Endothelial cell of umbilical vein (primary cell): Measurements from ENCODE around the gene GSTCD. TPM values are rescaled to one million over a fixed set of nuclear protein-coding genes. Genes with fewer than 3 reads are reported as not detected.

Source experiments
- BruUV-seq: library from RNA; stranded (reverse); fragments of 400-500 nt; replicated peaks from 2 replicates; lab custom pipeline; 2021; lab: Mats Ljungman, UMichigan
- CTCF ChIA-PET: fragments of 300-600, 350-600 bp; sonication (Branson Sonifier 250); formaldehyde crosslinking; loops from one replicate; lab custom pipeline; 2021; ENCODE audit warnings: antibody characterized with exemption, inconsistent platforms; lab: Charles Lee
- POLR2A ChIA-PET: fragments of 300-600, 350-600 bp; sonication (Branson Sonifier 250); formaldehyde crosslinking; loops from one replicate; lab custom pipeline; 2021; ENCODE audit warnings: antibody characterized with exemption, inconsistent platforms; lab: Charles Lee
- DNase-seq: peaks from one replicate; pipeline ENCODE4 v3.0.0-alpha.2; 2011; ENCODE audit warnings: low read depth, low spot score
- FAIRE-seq: peaks from 2 replicates; lab custom pipeline; 2011; peaks lifted over from hg19 to GRCh38; lab: Jason Lieb, UNC
- H2AFZ ChIP-seq: 2 replicates; pipeline ENCODE4 v1.6.0; 2012; ENCODE audit warnings: low read depth, low read length, control low read depth, inconsistent platforms
- H3K27ac ChIP-seq: 2 replicates; pipeline ENCODE4 v1.5.1; 2011; ENCODE audit warnings: low read depth, mild to moderate bottlenecking, control low read depth, low read length, moderate library complexity; ENCODE audit not compliant: insufficient read depth
- H3K27me3 ChIP-seq, 2 experiments: 2 replicates each; pipeline versions ENCODE4 v1.6.0 to v1.6.1; 2011; ENCODE audit warnings: low read length in 2 of 2, mixed read lengths in 1 of 2; ENCODE audit not compliant: control insufficient read depth in 2 of 2, insufficient read depth in 2 of 2
- H3K36me3 ChIP-seq, 2 experiments: 2 replicates in 1 of 2; 3 replicates in 1 of 2; pipeline ENCODE4 v1.5.1; 2011; ENCODE audit warnings: low read length in 2 of 2, mild to moderate bottlenecking in 1 of 2, moderate library complexity in 1 of 2; ENCODE audit not compliant: control insufficient read depth in 2 of 2, insufficient read depth in 2 of 2; ENCODE audit errors: extremely low read depth in 1 of 2
- H3K4me1 ChIP-seq: 3 replicates; pipeline ENCODE4 v1.5.1; 2011; ENCODE audit warnings: mild to moderate bottlenecking, low read length; ENCODE audit not compliant: control insufficient read depth, insufficient read depth; ENCODE audit errors: extremely low read depth
- H3K4me2 ChIP-seq: 2 replicates; pipeline ENCODE4 v1.6.1; 2011; ENCODE audit warnings: low read length, control low read depth, mixed read lengths; ENCODE audit not compliant: insufficient read depth
- H3K4me3 ChIP-seq, 3 experiments: fragments of 200-600 bp in 1 of 3; sonication (generic), shearing (Covaris generic) in 1 of 3; replicated peaks in 1 of 3; 2 replicates each; pipeline ENCODE4 v1.5.1; 2011 to 2016; ENCODE audit warnings: control low read depth in 3 of 3, low read length in 3 of 3, mild to moderate bottlenecking in 2 of 3, inconsistent platforms in 1 of 3, low read depth in 1 of 3, moderate library complexity in 1 of 3; ENCODE audit not compliant: insufficient read depth in 1 of 3
- H3K79me2 ChIP-seq: 2 replicates; pipeline ENCODE4 v1.6.0; 2012; ENCODE audit warnings: low read length, inconsistent platforms; ENCODE audit not compliant: control insufficient read depth, insufficient read depth
- H3K9ac ChIP-seq: replicated peaks from 2 replicates; pipeline ENCODE3; 2011; ENCODE audit warnings: low read length, control low read depth; ENCODE audit not compliant: insufficient read depth; ENCODE audit errors: extremely low read depth
- H3K9me1 ChIP-seq: replicated peaks from 3 replicates; pipeline ENCODE4 v1.6.0; 2011; ENCODE audit warnings: mild to moderate bottlenecking, low read length; ENCODE audit not compliant: control insufficient read depth, insufficient read depth; ENCODE audit errors: extremely low read depth
- H3K9me3 ChIP-seq: replicated peaks from 2 replicates; pipeline ENCODE4 v1.5.1; 2012; ENCODE audit warnings: low read length, inconsistent platforms; ENCODE audit not compliant: control insufficient read depth, insufficient read depth
- H4K20me1 ChIP-seq: replicated peaks from 2 replicates; pipeline ENCODE3; 2011; ENCODE audit warnings: mild to moderate bottlenecking, low read length; ENCODE audit not compliant: control insufficient read depth, insufficient read depth; ENCODE audit errors: extremely low read depth
- EZH2 ChIP-seq: IDR thresholded peaks from 2 replicates; pipeline ENCODE4 v1.6.1; 2012; ENCODE audit warnings: borderline replicate concordance, low read depth, mild to moderate bottlenecking, moderate library complexity, low read length, inconsistent platforms; ENCODE audit not compliant: severe bottlenecking
- GATA2 ChIP-seq: IDR thresholded peaks from 2 replicates; pipeline ENCODE4 v1.7.0; 2011; ENCODE audit warnings: low read depth, mild to moderate bottlenecking, moderate library complexity, mixed read lengths, low read length; ENCODE audit not compliant: insufficient read length, insufficient read depth
- MYC ChIP-seq: IDR thresholded peaks from one replicate; pipeline ENCODE4 v1.6.1; 2011; ENCODE audit warnings: mild to moderate bottlenecking, low read depth, low read length
- dilution Hi-C: fragments of 300-500 bp; cut with MboI; formaldehyde crosslinking; loops from one replicate; pipeline ENCODE4 v1.15.0; 2019; ENCODE audit warnings: low sequenced_read_pairs; ENCODE audit not compliant: extremely low pct_ligation_motif_present
- intact Hi-C: fragments of 100-400 bp; cut with micrococcal nuclease; formaldehyde crosslinking; loops from one replicate; pipeline ENCODE4 v1.10.0; 2022
- polyA plus RNA-seq, 4 experiments: library from polyadenylated mRNA; depleted of rRNA in 3 of 4; stranded (reverse) in 3 of 4; unstranded in 1 of 4; fragments of >200 nt; gene quantifications; 2 replicates each; pipeline versions ENCODE4 v1.2.1 to v1.2.3, GENCODE V29; 2011 to 2012; ENCODE audit warnings: missing spikeins in 1 of 4
- total RNA-seq: library from RNA; stranded (reverse); gene quantifications from 2 replicates; pipeline ENCODE4 v1.2.3, GENCODE V29; 2021
- TF ChIP-seq, protein P1 (sequence below), 2 donors: IDR thresholded peaks; 1 replicate in 1 of 2; 2 replicates in 1 of 2; pipeline ENCODE4 v1.5.1; 2011; ENCODE audit warnings: low read length in 2 of 2, mild to moderate bottlenecking in 2 of 2, moderate library complexity in 2 of 2, control low read depth in 1 of 2, inconsistent platforms in 1 of 2, low read depth in 1 of 2; ENCODE audit not compliant: insufficient read depth in 1 of 2; ENCODE audit errors: extremely low read depth in 1 of 2
- TF ChIP-seq, protein P2 (sequence below): IDR thresholded peaks from 2 replicates; pipeline ENCODE4 v1.6.1; 2011; ENCODE audit not compliant: insufficient read depth, insufficient read length

Gene GSTCD
- total and polyA plus RNA-seq, 2 donors (not counting 3 experiments of a cell fraction or from before 2014, with no cell fraction given), result 3.3 to 11.3 TPM

- ChIA-PET CTCF (no interaction called here), POLR2A (no interaction called here)
- Histone ChIP-seq H3K4me1 (no peaks in the 10 kb centered on the region), H3K9me1 (no peaks in the 10 kb centered on the region), H3K4me3 (no peak overlapping the region), H3K79me2 (no peaks in the 10 kb centered on the region), H4K20me1 (no peaks in the 10 kb centered on the region), H3K9me3 (no peaks in the 10 kb centered on the region), H3K27ac (no peak overlapping the region), H2AFZ (no peak overlapping the region), H3K27me3 (no peaks in the 10 kb centered on the region), H3K36me3 (no peaks in the 10 kb centered on the region), H3K9ac (no peak overlapping the region), H3K4me2 (no peak overlapping the region)
- no TSS peak for BruUV-seq
- intact Hi-C loops, result no loop called here
- FAIRE-seq (no peak), DNase-seq (no peak)
- no peak for TF ChIP-seq MYC
- TF ChIP-seq, protein P1, sequence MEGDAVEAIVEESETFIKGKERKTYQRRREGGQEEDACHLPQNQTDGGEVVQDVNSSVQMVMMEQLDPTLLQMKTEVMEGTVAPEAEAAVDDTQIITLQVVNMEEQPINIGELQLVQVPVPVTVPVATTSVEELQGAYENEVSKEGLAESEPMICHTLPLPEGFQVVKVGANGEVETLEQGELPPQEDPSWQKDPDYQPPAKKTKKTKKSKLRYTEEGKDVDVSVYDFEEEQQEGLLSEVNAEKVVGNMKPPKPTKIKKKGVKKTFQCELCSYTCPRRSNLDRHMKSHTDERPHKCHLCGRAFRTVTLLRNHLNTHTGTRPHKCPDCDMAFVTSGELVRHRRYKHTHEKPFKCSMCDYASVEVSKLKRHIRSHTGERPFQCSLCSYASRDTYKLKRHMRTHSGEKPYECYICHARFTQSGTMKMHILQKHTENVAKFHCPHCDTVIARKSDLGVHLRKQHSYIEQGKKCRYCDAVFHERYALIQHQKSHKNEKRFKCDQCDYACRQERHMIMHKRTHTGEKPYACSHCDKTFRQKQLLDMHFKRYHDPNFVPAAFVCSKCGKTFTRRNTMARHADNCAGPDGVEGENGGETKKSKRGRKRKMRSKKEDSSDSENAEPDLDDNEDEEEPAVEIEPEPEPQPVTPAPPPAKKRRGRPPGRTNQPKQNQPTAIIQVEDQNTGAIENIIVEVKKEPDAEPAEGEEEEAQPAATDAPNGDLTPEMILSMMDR (IDR thresholded peaks at IDR 0.05; ENCODE audit: extremely low read depth in 1 of 2, insufficient read depth in 1 of 2, low read depth in 1 of 2, low read length in 2 of 2), result no peak
- no peak for TF ChIP-seq GATA2
- TF ChIP-seq EZH2, result no peak
- TF ChIP-seq, protein P2, sequence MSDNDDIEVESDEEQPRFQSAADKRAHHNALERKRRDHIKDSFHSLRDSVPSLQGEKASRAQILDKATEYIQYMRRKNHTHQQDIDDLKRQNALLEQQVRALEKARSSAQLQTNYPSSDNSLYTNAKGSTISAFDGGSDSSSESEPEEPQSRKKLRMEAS, result no peak
- dilution Hi-C loops, result no loop called here
These were observed 99.6 kb downstream of the GSTCD start for GRCh38 chr4:105808030-105808749.
